ENCODE results near the gene ZHX3.

ZHX3 gene

GRCh38 chr20:41293269-41294037 is 24.1 kb downstream of the ZHX3 start:
- no peak for DNase-seq (ENCODE audit: low spot score)

DNA sequence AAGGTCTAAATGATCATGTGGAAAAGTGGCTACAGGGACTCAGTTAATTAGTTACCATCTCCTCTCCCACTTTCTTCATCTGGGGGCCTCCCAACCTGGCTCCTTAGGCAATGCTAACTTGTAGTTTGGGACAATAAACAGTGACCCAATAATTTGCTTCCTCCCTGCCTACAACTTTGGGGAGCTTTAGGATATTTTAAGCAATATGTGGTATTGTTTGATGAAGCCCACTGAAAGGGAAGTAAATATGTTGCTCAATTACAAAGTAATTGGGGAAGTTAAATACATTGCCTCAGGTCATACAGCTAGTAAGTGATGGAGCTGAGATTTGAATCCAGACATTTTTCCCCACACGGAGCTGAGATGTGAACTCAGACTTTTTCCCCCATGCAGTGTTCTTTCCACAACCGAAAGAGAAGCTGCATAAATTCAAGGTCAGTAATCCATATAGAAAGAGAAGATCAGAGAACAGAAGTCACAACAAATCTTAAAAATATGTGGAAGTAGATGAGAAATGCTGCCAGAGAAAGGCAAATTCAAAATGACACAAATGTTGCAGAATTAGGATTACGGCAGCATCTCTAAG is 26.6 kb downstream of the ZHX3 start:
- no peak for DNase-seq (ENCODE audit: low spot score)

GRCh38 chr20:41287327-41287726 is 30.2 kb downstream of the ZHX3 start:
- DNase-seq (ENCODE audit: low spot score): no peak

- DNase-seq (ENCODE audit: low spot score): no peak
Observed at GRCh38 chr20:41286240-41286851, 31.2 kb downstream of the ZHX3 start.

DNA sequence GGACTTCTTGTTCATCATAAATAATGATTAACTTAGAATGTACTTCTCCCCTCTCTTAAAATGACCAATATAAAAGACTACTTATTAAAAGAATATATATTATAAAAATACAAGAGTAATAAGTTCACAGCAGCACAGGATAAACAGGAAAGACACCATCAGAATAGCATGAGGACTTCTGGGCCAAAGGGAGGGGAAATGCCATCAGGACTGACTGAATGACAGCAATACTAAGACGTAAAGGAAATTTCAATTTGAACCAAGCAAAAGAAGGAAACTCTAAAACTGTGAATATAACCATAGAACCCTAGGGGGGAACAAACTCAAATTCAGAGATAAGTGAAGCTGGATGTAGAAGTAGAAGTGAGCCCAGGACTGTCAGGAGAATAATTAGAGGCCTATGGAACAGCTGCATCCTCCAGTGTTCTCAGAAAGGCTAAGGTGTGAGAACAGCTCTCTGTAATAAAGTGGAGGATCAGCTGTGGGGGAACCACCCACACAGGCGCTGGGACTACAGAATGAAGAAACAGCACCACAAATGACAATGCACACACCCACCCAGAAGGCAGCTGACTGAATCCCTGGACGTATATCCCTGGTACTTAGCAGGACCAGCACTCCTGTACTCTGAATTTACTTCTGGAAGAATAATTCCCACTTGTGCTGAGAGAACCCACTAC is 37.8 kb downstream of the ZHX3 start:
- DNase-seq (ENCODE audit: low spot score): no peak

GRCh38 chr20:41278936-41279335 is 38.6 kb downstream of the ZHX3 start:
- no peak for DNase-seq (ENCODE audit: low spot score)

GRCh38 chr20:41277049-41277448 is 40.5 kb downstream of the ZHX3 start:
- no peak for DNase-seq (ENCODE audit: low spot score)

DNA sequence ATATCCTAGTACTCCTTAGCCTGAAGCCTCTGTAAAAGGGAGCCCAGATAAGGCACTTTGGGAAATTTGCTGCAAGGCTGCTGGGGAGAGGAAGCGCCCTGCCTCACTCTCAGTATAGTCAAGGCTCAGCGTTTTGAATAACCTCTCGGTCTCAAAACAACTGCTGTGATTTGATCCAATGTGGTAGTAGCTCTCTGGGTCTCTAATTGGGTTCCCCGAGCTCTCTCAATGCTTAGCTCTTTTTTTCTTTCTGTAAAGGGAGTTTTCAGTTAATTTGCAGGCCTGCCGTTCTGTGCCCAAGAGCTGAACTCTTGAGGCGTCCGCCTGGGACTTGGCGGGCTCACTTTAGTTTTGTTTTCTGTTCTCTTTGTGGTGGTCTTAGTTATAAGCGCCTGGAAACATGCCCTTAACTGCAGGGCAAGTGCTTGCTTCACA is 41.2 kb downstream of the ZHX3 start:
- DNase-seq (ENCODE audit: low spot score): no peak

DNA sequence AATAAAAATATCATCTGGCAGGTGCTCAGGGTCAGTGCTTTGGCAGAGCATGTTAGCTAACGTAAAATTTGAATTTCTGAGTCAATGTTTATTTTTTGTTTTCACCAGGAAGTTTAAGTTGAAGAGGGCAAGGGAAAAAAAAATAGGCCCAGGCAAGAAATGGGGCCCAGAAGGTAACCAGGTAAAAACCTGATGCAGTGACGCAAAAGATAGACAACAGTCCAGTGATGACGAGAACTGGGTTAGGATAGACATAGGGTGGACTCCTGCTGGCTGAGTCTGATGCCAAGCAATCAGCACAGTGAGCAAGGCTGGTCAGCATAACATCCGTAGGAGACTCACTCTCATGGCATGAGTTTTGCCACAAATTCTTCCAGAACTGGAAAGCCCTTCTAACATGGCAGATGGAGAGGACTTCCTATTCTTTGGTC is 42.2 kb downstream of the ZHX3 start:
- no peak for DNase-seq (ENCODE audit: low spot score)

DNA sequence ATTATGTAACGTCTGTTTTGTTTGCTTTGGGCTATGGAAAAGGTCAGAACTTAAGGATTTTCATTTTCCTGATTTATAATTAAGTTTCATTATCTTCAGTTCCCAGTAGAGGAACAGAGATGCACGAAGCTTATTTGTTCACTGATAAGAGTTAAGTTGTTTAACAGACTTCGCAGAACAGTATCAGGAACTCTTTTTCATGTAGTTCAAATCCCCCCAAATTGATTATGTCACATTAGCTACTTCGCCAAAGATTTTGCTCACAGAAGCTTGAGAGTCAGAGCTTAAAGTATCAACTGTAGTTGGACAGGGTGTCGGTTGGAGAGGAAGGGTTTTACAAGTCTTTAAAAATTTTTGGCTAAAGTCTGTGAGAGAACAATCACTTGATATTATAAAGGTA is 43.4 kb downstream of the ZHX3 start:
- no peak for DNase-seq (ENCODE audit: low spot score)

DNA sequence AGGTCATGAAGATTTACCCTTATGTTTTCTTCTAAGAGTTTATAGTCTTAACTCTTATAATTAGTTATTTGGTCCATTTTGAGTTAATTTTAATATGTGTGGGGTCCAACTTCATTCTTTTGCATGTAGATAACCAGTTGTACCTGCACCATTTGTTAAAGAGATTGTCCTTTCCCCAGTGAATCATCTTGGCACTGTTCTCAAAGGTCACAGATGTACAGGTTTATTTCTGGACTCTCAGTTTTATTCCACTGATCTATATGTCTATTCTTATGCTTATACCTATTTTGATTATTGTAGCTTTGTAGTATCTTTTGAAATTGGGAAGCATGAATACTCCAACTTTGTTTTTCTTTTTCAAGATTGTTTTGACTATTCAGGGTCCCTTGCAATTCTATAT is 44.1 kb downstream of the ZHX3 start:
- DNase-seq (ENCODE audit: low spot score): no peak

DNA sequence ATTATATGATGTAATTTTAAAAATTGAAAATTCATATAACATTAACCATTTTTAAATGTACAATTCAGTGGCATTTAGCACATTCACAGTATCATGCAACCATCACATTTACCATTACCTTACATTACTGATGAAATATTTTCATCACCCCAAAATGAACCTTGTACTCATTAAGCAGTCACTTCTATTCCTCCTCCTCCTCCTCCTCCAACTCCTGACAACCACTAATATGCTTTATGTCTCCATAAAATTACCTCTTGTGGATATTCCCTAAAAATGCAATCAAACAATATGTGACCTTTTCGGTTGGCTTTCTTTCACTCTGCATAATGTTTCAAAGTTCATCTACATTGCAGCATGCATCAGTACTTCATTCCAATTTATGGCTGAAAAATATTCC is 45.2 kb downstream of the ZHX3 start:
- no peak for DNase-seq (ENCODE audit: low spot score)

GRCh38 chr20:41268917-41269652 is 48.4 kb downstream of the ZHX3 start:
- DNase-seq (ENCODE audit: low spot score): no peak

GRCh38 chr20:41268402-41268801 is 49.1 kb downstream of the ZHX3 start:
- DNase-seq (ENCODE audit: low spot score): no peak

GRCh38 chr20:41265938-41266337 is 51.6 kb downstream of the ZHX3 start:
- no peak for DNase-seq (ENCODE audit: low spot score)

- DNase-seq (ENCODE audit: low spot score): no peak
Observed at GRCh38 chr20:41264819-41265218, 52.7 kb downstream of the ZHX3 start.

DNA sequence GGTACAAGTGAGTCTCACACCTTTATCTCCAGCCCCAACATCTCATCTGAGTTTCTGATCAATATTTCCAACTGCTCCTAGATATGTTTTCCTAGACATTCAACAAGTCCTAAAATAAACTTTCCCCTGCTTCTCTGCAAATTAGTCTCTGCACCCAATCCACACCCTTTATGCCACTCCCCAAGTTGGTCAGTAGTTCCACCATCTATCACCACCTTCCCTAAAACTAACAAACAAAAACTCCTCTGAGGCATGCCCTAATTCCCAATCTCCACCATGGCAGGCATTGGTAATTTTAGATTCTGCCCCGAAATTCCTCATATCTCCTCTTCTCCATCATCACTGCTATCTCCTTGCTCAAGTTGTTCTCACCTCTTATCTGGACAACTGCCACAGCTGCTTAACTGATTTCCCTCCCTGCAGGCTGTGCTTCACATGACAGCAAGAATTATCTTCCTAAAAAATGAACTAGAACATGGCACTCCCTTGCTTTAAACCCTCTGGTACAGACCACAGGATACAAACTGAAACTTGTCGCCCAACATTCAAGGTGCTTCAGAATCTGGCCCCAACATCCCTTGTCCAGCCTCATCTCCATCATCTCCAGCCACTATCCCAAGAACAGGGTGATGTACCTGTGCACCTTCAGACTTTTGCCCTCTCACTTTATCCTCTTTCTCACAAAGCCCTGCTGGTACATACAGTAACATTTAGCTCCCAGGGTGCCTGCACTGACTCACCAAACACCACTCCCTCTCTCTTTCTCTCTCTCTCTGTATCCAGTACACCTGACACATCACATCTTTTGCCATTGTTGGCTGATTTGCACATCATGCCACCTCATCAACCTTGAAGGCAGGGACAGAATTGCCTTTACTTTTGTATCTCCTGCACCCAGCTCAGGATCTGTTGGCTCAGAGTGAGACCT is 55.5 kb downstream of the ZHX3 start:
- no peak for DNase-seq (ENCODE audit: low spot score)

DNA sequence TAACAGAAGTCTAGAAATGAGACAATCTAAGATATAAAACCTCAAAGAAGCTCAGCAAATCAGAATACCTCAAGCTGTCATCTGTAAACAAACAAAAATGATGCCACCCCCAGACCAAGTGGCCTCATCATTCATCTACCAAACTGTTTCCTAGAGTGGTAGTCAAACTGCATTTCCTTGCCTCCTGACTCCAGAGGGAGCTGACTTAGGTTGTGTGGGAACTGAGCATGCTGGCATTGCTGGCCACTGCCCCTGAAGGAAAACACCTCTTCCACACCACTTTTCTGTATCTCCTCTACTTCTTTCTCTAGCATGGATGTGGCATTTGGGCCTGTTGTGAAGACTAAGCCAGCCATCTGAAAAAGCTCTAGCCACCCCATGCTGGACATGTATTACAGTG is 56.3 kb downstream of the ZHX3 start:
- no peak for DNase-seq (ENCODE audit: low spot score)

DNA sequence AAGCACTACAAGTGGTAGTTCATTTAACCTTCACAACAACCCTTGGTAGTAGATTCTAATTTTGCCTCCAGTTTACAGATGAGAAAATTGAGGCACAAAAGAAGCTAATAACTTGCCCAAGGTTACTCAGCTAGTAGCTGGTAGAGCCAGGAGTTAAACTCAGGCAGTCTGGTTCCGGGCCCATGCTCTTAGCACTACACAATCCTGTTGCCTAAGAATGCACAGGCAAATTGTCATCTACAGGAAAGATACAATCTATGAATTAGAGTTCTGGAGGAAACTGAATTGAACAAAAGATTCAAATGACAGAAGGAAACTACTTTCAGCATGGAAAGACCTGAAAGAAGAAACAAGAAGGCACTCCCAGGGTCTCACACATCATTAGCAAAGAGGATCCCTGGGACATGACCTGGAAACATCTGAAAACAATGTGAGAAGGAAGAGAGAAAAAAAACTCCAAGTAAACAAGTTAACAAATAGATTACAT is 56.8 kb downstream of the ZHX3 start:
- no peak for DNase-seq (ENCODE audit: low spot score)

GRCh38 chr20:41259309-41259708 is 58.2 kb downstream of the ZHX3 start:
- DNase-seq (ENCODE audit: low spot score): no peak

- DNase-seq (ENCODE audit: low spot score): no peak
Observed at GRCh38 chr20:41258474-41258873, 59.1 kb downstream of the ZHX3 start.

All from germinal center (tissue), 1 donor.